HL-60/S4 (cell line): ENCODE data around the gene WFIKKN1.

Source experiments
- in situ Hi-C: fragments of 300-500 bp; cut with MboI; formaldehyde crosslinking; loops from 2 replicates; pipeline ENCODE4 v1.14.3; 2022; ENCODE audit warnings: low sequenced_read_pairs

WFIKKN1 gene

GRCh38 chr16:682493-683395 lies 52.0 kb downstream of the WFIKKN1 start:
- in situ Hi-C loops, result no loop called here

- in situ Hi-C loops, result no loop called here
These were observed 52.7 kb downstream of the WFIKKN1 start for GRCh38 chr16:683396-684070.
